Activated T-helper 17 cell treated with anti-CD3 and anti-CD28 coated beads, Interleukin-2, amount 50 U/mL, for 72 hours (primary cell): ENCODE results near the gene AHR. TPM values are rescaled to one million over a fixed set of nuclear protein-coding genes. Genes with fewer than 3 reads are reported as not detected.

Experiments used
- ATAC-seq: fragments of 150-1000 bp; cut with Tn5 transposase; replicated peaks from 2 replicates; pipeline ENCODE4 v1.10.0; 2021; ENCODE audit warnings: mild to moderate bottlenecking, moderate library complexity
- H3K27ac Mint-ChIP-seq: one replicate; pipeline ENCODE4 v1.8.0; 2022; ENCODE audit warnings: mixed read lengths
- H3K27me3 Mint-ChIP-seq: one replicate; pipeline ENCODE4 v1.8.0; 2022; ENCODE audit warnings: mixed read lengths
- H3K36me3 Mint-ChIP-seq: one replicate; pipeline ENCODE4 v1.8.0; 2022; ENCODE audit warnings: low read depth, mild to moderate bottlenecking, mixed read lengths
- H3K4me1 Mint-ChIP-seq: one replicate; pipeline ENCODE4 v1.8.0; 2022; ENCODE audit warnings: mixed read lengths
- H3K4me3 Mint-ChIP-seq: one replicate; pipeline ENCODE4 v1.8.0; 2022; ENCODE audit warnings: mild to moderate bottlenecking, mixed read lengths
- H3K9me3 Mint-ChIP-seq: one replicate; pipeline ENCODE4 v1.8.0; 2022; ENCODE audit warnings: mixed read lengths
- total RNA-seq, 2 donors: library from RNA; stranded (reverse); gene quantifications; one replicate each; pipeline ENCODE4 v1.2.3, GENCODE V29; 2022

Gene AHR
- 10 to 100 TPM; 62.0 to 64.3 TPM for total RNA-seq

DNA sequence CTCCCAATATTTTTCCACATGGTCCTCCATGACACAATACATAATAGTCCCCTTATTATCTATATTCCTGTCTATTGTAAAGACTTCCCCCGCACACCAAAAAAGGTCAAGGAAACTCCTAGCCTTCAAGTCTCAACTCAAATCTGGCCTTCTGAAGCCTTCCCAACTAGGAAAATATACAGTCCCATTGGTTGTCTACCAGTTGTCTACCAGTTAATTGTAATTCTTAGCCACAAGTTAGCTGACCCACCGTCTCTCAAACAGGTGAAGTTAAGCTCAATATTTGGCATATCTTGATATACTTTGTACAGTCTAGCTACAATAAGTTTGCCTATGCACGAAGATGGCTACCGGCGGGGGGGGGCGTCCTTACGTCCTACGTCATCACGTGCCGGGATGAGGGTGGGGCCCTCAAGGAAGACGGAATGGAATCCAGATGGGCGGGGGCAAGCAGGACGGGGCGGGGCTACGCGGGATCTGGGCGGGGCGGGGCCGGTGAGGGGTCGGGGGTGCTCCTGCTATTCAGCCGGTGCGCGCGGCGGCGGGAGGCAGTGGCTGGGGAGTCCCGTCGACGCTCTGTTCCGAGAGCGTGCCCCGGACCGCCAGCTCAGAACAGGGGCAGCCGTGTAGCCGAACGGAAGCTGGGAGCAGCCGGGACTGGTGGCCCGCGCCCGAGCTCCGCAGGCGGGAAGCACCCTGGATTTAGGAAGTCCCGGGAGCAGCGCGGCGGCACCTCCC lies at the start of gene AHR:
Gene AHR, plus strand, starts transcription at position 551 of the 738 bp plus-strand sequence. CDS start 613 bp downstream, outside the sequence.
- Mint-ChIP-seq H3K4me3 (no peak within 1 kb of the TSS), H3K9me3 (peaks cover 7% of the 10 kb centered on the region), H3K27me3 (no peaks in the 10 kb centered on the region), H3K27ac (peak within 1 kb of the TSS; percentile 96), H3K36me3 (peaks cover 13% of the 10 kb centered on the region), H3K4me1 (peaks cover 22% of the 10 kb centered on the region)
- peak; percentile 79 for ATAC-seq

DNA sequence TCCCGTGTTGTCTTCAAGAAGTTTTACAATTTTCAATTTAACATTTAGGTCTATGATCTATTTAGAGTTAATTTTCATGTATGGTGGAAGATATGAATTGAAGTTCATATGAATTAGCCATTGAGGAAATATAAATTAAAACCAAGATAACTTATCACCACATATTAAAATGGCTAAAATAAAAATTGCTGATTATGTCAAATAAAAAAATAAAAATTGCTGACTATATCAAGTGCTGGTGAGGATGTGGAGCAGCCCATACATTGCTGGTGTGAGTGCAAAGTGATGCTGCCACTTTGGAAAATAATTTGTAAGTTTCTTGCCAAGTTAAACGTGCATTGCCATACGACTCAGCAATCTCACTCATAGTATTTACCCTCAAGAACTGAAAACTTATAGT lies 44.6 kb upstream of the AHR start:
- no peak for ATAC-seq
- no peaks in the 10 kb centered on the region for H3K36me3 Mint-ChIP-seq
- no peaks in the 10 kb centered on the region for H3K27me3 Mint-ChIP-seq
- H3K4me1 Mint-ChIP-seq, result peaks cover 3% of the 10 kb centered on the region
- H3K4me3 Mint-ChIP-seq, result no peak overlapping the region
- H3K9me3 Mint-ChIP-seq, result peaks cover 7% of the 10 kb centered on the region
- H3K27ac Mint-ChIP-seq, result no peak overlapping the region

DNA sequence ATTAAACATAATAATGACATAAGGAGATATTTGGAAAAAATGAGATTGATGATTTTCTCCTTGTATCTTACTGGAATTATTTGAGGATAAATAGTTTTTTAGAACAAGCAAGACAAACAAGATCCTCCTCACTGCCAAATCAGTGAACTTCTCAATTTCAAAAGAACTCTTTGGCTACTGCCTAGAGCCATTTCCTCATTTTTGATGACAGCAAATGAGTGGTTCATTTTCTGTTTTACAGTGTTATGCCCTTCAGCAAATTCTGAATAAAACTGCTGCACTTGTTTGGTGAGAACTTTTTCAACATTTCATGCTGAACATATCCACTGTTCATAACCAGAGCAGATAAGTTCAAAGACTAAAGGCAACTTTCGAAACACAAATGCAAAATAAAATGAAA lies 42.5 kb upstream of the AHR start:
- Mint-ChIP-seq H3K27me3 (no peaks in the 10 kb centered on the region), H3K4me3 (no peak overlapping the region), H3K9me3 (peaks cover 7% of the 10 kb centered on the region), H3K4me1 (peaks cover 15% of the 10 kb centered on the region), H3K27ac (no peak overlapping the region), H3K36me3 (no peaks in the 10 kb centered on the region)
- no peak for ATAC-seq

DNA sequence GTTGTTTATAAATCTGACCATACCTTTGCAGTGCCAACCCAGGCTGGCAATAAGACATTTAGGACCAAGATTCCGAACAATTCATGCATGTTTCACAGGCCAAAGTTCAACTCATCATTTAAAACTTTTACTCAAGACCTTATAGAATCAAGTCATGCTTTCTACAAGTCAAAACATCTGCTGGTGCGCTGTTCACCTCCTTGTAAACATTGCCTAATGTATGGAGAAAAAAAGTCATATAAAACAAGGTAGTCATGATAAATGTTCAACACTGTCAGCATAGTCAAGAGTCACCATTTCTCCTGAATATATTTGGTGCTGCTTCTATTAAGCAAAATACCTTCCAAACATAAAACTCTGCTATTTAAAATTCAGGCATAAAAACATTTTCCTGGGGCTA lies 42.1 kb upstream of the AHR start:
- Mint-ChIP-seq H3K4me3 (no peak overlapping the region), H3K36me3 (no peaks in the 10 kb centered on the region), H3K9me3 (peaks cover 7% of the 10 kb centered on the region), H3K4me1 (peaks cover 15% of the 10 kb centered on the region), H3K27me3 (no peaks in the 10 kb centered on the region), H3K27ac (no peak overlapping the region)
- no peak for ATAC-seq

DNA sequence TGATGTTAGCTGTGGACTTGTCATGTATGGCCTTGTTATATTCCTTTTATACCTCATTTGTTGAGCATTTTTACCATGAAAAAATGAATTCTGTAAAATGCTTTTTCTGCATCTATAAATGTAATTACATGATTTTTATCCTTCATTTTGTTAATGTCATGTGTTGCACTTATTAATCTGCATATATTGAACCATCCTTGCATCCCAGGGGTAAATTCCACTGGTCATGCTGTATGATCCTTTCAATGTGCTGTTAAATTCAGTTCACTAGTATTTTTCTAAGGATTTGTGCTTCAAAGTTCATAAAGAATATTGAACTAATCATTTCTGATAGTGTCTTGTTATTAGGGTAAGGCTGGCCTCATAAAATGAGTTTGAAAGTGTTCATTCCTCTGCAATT lies 31.9 kb upstream of the AHR start:
- no peak overlapping the region for H3K4me3 Mint-ChIP-seq
- ATAC-seq, result no peak
- no peaks in the 10 kb centered on the region for H3K4me1 Mint-ChIP-seq
- H3K27ac Mint-ChIP-seq, result no peak overlapping the region
- peaks cover 24% of the 10 kb centered on the region for H3K9me3 Mint-ChIP-seq
- H3K36me3 Mint-ChIP-seq, result no peaks in the 10 kb centered on the region
- H3K27me3 Mint-ChIP-seq, result no peaks in the 10 kb centered on the region

DNA sequence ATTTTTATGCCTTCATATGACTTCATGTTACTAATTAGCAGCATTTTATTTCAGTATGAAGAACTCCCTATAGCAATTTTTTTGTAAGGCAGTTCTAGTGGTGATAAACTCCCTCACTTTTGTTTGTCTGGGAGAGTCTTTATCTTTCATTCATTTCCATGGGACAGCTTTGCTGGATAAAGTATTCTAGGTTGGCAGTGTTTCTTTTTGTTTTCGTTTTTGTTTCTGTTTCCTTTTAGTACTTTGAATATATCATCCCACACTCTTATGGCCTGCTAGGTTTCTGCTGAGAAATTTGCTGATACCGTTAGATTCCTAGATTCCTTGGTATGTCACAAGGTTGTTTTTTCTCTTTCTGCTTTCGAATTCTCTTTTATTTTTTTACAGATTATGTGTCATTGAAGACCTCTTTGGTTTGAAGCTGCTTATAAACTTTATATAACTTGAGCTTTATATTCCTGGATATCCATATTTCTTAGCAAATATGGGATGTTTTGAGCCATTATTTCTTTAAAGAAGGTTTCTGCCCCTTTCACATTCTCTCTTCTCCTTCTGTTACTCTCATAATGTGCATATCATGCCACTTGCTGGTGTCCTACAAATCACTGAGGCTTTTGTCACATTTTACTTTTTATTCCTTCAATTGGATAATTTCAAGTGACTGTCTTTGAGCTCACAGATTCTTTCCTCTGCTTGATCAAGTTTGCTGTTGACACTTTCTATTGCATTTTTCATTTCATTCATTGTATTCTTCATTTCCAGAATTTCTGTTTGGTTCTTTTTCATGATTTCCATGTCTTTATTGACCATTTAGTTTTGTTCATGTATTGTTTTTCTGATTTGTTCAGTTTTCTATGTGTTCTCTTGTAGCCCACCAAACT lies 28.9 kb upstream of the AHR start:
- Mint-ChIP-seq H3K9me3 (peaks cover 32% of the 10 kb centered on the region), H3K27me3 (no peaks in the 10 kb centered on the region), H3K4me3 (no peak overlapping the region), H3K4me1 (peaks cover 1% of the 10 kb centered on the region), H3K36me3 (no peaks in the 10 kb centered on the region), H3K27ac (no peak overlapping the region)
- ATAC-seq, result no peak

DNA sequence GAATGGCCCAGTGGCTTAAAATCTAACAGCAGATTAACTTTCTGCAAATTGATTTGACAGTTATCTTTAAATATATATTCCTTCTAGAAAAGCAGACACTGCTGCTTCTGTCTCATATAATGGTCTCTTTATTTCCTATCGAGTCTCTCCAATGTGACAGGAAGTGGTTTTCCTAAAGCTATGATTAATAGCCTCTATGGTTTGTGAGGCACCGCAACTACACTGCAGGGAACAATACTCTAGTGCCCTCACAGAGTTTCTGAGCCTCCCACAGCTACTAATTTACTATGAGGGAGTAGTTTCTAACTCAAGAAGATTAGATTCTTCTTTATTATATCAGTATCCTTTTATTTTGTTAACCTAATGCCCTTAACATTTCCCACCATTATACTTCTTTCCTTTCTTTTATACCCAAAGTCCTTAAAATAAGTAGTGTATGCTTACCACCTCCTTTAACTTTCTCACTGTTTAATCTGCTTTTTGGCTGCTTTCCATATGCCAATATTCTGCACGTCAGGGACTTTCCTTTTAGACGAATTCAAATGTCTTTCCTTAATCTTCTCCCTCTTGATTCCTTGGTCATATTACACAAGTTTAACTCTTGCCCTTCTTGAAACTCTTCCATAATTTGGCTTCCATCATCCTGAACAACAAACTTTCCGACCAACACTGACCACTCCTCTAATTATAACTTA lies 23.8 kb upstream of the AHR start:
- H3K4me3 Mint-ChIP-seq, result peak overlapping the region; percentile 42
- no peaks in the 10 kb centered on the region for H3K27me3 Mint-ChIP-seq
- H3K36me3 Mint-ChIP-seq, result no peaks in the 10 kb centered on the region
- H3K4me1 Mint-ChIP-seq, result peaks cover 9% of the 10 kb centered on the region
- peak overlapping the region; percentile 16 for H3K27ac Mint-ChIP-seq
- peaks cover 11% of the 10 kb centered on the region for H3K9me3 Mint-ChIP-seq
- peak; percentile 100 for ATAC-seq

DNA sequence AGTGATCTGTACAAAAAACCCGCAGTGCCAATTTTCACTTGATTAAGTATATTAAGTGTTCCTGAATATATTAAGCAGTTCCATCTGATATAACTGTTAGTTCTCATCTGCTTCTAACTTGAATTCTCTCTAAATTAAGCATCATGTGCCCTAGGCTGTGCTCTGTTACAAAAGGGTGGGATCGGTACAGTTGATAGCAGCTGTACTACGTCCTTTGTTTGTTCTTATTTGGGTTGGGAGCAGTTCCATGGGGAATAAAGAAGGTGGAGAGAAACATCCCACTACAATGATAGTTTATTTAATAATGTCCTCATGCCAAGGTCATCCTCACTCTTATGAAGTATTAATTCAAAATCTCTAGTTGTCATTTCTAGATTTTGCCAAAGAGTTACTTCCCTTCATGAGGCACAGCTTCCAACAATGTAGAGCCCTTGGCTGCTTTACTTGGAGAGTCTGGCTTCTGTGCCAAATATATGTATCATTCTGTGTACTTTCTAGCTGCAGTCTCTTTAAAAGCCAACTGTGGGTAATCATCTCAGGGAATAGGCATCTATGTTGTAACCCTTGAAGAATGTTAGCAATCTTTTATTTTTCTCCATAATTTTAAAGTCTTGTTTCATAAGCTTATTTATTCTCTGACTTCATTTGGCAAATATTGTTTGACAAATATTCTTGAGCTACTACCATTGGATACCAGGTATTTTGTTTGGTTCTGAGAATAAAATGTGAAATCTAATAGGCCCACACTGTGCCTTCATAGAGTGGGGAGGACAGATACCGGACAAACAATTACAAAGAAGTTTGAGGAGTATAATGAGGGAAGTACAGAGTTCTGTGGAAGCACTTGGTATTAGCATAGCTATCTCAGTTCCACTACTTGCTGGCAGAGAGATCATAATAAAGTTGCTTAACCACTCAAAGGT lies 22.4 kb upstream of the AHR start:
- Mint-ChIP-seq H3K36me3 (no peaks in the 10 kb centered on the region), H3K9me3 (peaks cover 8% of the 10 kb centered on the region), H3K27me3 (no peaks in the 10 kb centered on the region), H3K27ac (no peak overlapping the region), H3K4me1 (peaks cover 9% of the 10 kb centered on the region), H3K4me3 (peak overlapping the region; percentile 42)
- ATAC-seq, result no peak

DNA sequence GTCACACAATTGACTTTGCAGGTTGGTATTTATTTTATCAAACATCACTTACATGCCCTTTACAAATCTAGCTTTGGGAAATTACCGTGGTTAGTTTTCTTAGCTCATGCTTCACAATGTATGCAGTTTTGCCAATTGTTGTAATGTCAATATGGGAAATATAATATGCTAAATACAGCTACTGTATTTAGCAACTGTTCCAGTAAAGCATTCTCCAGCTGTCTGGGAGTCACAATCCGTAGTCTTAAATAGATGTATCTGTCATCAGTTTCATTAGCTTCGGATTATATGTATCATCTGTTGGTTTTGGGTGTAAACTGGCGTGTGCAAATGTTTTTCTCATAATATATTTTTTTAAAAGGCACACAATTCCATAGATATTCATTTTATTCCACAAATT lies 19.4 kb upstream of the AHR start:
- no peaks in the 10 kb centered on the region for H3K36me3 Mint-ChIP-seq
- ATAC-seq, result no peak
- no peak overlapping the region for H3K4me3 Mint-ChIP-seq
- peaks cover 5% of the 10 kb centered on the region for H3K9me3 Mint-ChIP-seq
- peaks cover 9% of the 10 kb centered on the region for H3K4me1 Mint-ChIP-seq
- H3K27ac Mint-ChIP-seq, result no peak overlapping the region
- no peaks in the 10 kb centered on the region for H3K27me3 Mint-ChIP-seq

DNA sequence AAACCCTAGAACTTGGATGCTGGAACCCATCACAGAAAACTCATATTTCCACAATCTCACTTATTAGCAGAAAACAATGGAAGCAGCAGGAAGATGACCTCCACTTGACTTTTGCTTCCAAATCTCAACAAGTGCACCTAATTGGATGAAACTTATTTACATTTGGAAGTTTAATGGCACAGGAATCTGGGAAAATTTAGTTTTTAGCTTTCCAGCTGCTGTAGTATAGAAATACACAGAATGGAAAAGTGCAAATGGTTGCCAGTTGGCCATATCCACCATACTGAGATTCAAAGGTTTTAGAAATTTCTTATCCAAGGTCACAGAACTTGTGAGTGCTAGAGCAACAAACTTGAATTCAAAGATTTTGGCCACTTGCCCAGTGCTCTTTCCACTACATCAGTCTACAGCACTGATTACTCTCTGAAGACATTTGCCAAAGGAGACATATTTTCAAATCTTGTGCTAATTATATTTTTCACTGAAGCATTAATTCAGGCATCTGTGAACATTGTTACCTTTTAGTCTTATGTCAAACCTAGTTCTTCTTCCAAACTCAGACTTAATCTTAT lies 9.3 kb upstream of the AHR start:
- H3K27ac Mint-ChIP-seq, result no peak overlapping the region
- no peaks in the 10 kb centered on the region for H3K27me3 Mint-ChIP-seq
- no peaks in the 10 kb centered on the region for H3K9me3 Mint-ChIP-seq
- no peaks in the 10 kb centered on the region for H3K4me1 Mint-ChIP-seq
- no peak for ATAC-seq
- no peaks in the 10 kb centered on the region for H3K36me3 Mint-ChIP-seq
- H3K4me3 Mint-ChIP-seq, result no peak overlapping the region

DNA sequence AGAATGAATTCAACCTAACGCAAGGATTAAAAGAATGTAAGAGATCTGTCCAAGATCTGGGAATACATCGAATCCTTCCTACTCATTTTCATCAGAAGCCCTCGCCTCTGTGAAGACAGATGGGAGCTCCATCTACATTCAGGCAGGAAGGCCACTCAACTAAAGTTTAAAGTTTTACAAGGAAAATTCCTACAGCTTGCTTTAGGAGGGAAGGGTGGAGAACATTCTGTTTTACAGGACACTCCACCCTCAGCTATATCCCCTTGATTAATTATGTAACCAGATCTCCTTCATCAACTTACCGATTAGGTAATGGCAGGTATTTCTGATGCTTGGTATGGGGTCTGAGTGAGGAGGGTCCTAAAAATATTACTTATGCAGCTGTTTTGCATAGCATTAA lies 5.6 kb upstream of the AHR start:
- Mint-ChIP-seq H3K4me1 (peaks cover 15% of the 10 kb centered on the region), H3K4me3 (no peak overlapping the region)

DNA sequence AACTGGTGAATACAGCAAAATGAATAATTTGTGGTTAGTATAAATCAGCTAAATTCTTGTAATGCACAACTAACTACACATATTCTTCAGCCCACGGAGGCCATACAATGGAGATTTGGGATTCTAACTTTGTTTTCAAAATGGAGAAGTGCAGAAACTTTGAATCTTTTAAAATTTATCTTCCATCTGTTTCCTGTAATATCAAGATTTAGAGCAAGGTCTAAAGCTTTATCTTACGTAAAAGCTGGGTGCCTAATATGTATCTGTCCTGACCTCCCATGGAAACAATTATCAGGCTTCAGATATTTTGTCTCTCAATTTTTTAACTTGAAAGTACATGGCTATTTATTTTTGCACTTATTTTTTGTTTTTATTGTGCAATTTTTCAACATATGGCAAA lies 5.0 kb upstream of the AHR start:
- Mint-ChIP-seq H3K27me3 (no peaks in the 10 kb centered on the region), H3K27ac (no peak overlapping the region), H3K9me3 (peaks cover 7% of the 10 kb centered on the region), H3K4me1 (peaks cover 20% of the 10 kb centered on the region), H3K36me3 (no peaks in the 10 kb centered on the region), H3K4me3 (no peak overlapping the region)
- ATAC-seq, result no peak

More for the DNA sequence above, 5.6 kb upstream of the AHR start:
- Mint-ChIP-seq H3K27ac (no peak overlapping the region), H3K27me3 (no peaks in the 10 kb centered on the region), H3K36me3 (no peaks in the 10 kb centered on the region), H3K9me3 (peaks cover 6% of the 10 kb centered on the region)
- ATAC-seq, result no peak

DNA sequence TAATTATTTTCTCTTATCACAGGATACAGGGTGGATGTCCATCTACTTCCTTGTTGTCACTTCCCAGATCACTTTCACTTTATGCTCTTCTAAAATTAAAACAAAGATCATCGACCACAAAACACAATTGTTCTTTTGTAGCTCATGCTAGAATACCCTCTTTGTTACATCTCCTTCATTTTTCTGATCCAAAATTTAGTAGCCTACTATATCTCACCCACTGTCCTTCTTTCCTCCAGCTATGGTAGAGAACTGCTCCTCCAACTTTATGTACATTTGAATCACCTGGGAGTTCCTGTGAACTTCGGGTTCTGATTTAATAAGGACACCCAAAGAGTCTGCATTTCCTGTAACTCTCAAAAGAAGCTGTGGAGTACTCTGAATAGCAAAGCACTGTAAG lies 1.2 kb upstream of the AHR start:
- peaks cover 7% of the 10 kb centered on the region for H3K9me3 Mint-ChIP-seq
- H3K4me3 Mint-ChIP-seq, result no peak overlapping the region
- no peaks in the 10 kb centered on the region for H3K27me3 Mint-ChIP-seq
- no peak for ATAC-seq
- peaks cover 13% of the 10 kb centered on the region for H3K36me3 Mint-ChIP-seq
- peaks cover 20% of the 10 kb centered on the region for H3K4me1 Mint-ChIP-seq
- peak overlapping the region; percentile 90 for H3K27ac Mint-ChIP-seq
